Caco-2 (cell line): Measurements from ENCODE around the gene KSR2. TPM values are rescaled to one million over a fixed set of nuclear protein-coding genes. Genes with fewer than 3 reads are reported as not detected.

Experiments
- BruUV-seq: library from RNA; stranded (reverse); fragments of 400-500 nt; replicated peaks from 2 replicates; lab custom pipeline; 2021; lab: Mats Ljungman, UMichigan
- CTCF ChIA-PET: fragments of 300-600 bp; sonication (Branson Sonifier 250); formaldehyde crosslinking; loops from one replicate; lab custom pipeline; 2022; ENCODE audit warnings: antibody characterized with exemption; lab: Charles Lee
- POLR2A ChIA-PET: fragments of 300-600 bp; sonication (Branson Sonifier 250); formaldehyde crosslinking; loops from one replicate; lab custom pipeline; 2022; ENCODE audit warnings: antibody characterized with exemption; lab: Charles Lee
- DNase-seq, 2 experiments: peaks; one replicate each; pipeline versions ENCODE4 v3.0.0 to v3.0.0-alpha.2; 2020 to 2022
- H3K27me3 ChIP-seq: replicated peaks from 2 replicates; pipeline ENCODE4 v1.6.0; 2011; ENCODE audit warnings: low read length; ENCODE audit not compliant: control insufficient read depth, insufficient read depth
- H3K36me3 ChIP-seq: 2 replicates; pipeline ENCODE4 v1.5.1; 2011; ENCODE audit warnings: low read length; ENCODE audit not compliant: control insufficient read depth, insufficient read depth
- H3K4me1 ChIP-seq: fragments of 250-450 bp; sonication (Bioruptor Pico); 2 replicates; pipeline ENCODE4 v1.5.1; 2020; ENCODE audit warnings: mild to moderate bottlenecking
- H3K4me3 ChIP-seq: 2 replicates; pipeline ENCODE4 v1.5.1; 2011; ENCODE audit warnings: low read depth, mild to moderate bottlenecking, control low read depth, low read length
- H3K9me3 ChIP-seq: fragments of 250-450 bp; sonication (Bioruptor Pico); 2 replicates; pipeline ENCODE4 v1.5.1; 2020; ENCODE audit warnings: mild to moderate bottlenecking, moderate library complexity
- H3K27ac Mint-ChIP-seq: one replicate; pipeline ENCODE4 v1.8.0; 2022; ENCODE audit warnings: mixed read lengths; ENCODE audit not compliant: unreplicated experiment
- H3K27me3 Mint-ChIP-seq: one replicate; pipeline ENCODE4 v1.8.0; 2022; ENCODE audit warnings: mixed read lengths; ENCODE audit not compliant: insufficient read depth, unreplicated experiment
- H3K36me3 Mint-ChIP-seq: one replicate; pipeline ENCODE4 v1.8.0; 2022; ENCODE audit warnings: mild to moderate bottlenecking, mixed read lengths; ENCODE audit not compliant: insufficient read depth, unreplicated experiment
- H3K4me1 Mint-ChIP-seq: one replicate; pipeline ENCODE4 v1.8.0; 2022; ENCODE audit warnings: low read depth, mixed read lengths; ENCODE audit not compliant: unreplicated experiment
- H3K4me3 Mint-ChIP-seq: one replicate; pipeline ENCODE4 v1.8.0; 2022; ENCODE audit warnings: mild to moderate bottlenecking, moderate library complexity, mixed read lengths; ENCODE audit not compliant: unreplicated experiment
- H3K9me3 Mint-ChIP-seq: one replicate; pipeline ENCODE4 v1.8.0; 2022; ENCODE audit warnings: mixed read lengths; ENCODE audit not compliant: unreplicated experiment
- CTCF ChIP-seq, 2 experiments: fragments of 200-600 bp in 1 of 2; IDR thresholded peaks; 1 replicate in 1 of 2; 2 replicates in 1 of 2; pipeline versions ENCODE4 v1.5.1 to v1.8.0; 2011 to 2022; ENCODE audit warnings: antibody characterized with exemption in 1 of 2, control low read depth in 1 of 2, inconsistent platforms in 1 of 2, low read depth in 1 of 2, low read length in 1 of 2, mild to moderate bottlenecking in 1 of 2, moderate library complexity in 1 of 2; ENCODE audit not compliant: insufficient read depth in 1 of 2, severe bottlenecking in 1 of 2, unreplicated experiment in 1 of 2
- intact Hi-C: fragments of 100-400 bp; cut with micrococcal nuclease; formaldehyde crosslinking; loops from one replicate; pipeline ENCODE4 v1.10.0; 2022; ENCODE audit not compliant: unreplicated experiment
- total RNA-seq: library from RNA; stranded (reverse); gene quantifications from 2 replicates; pipeline ENCODE4 v1.2.3, GENCODE V29; 2022

KSR2 gene
- total RNA-seq, 1 experiment from 2014 or later, result 0.66 TPM

- no peak for TF ChIP-seq CTCF (IDR thresholded peaks at IDR 0.05; ENCODE audit: insufficient read depth in 1 of 2, low read depth in 1 of 2, low read length in 1 of 2, severe bottlenecking in 1 of 2, unreplicated experiment in 1 of 2)
- Histone ChIP-seq H3K36me3 (no peaks in the 10 kb centered on the region), H3K9me3 (no peaks in the 10 kb centered on the region), H3K27me3 (no peaks in the 10 kb centered on the region; the same call in 1 of the 2 replicates), H3K4me3 (no peak overlapping the region), H3K4me1 (no peaks in the 10 kb centered on the region)
- DNase-seq, result no peak
- H3K9me3 Mint-ChIP-seq, result no peaks in the 10 kb centered on the region
- peaks cover 11% of the 10 kb centered on the region for H3K27me3 Mint-ChIP-seq
- H3K36me3 Mint-ChIP-seq, result peaks cover 5% of the 10 kb centered on the region
- H3K27ac Mint-ChIP-seq, result no peak overlapping the region
- ChIA-PET POLR2A (no interaction called here), CTCF (no interaction called here)
- intact Hi-C loops, result no loop called here
- no TSS peak for BruUV-seq
- no peak overlapping the region for H3K4me3 Mint-ChIP-seq
- H3K4me1 Mint-ChIP-seq, result no peaks in the 10 kb centered on the region
Measured at GRCh38 chr12:117524806-117525205, 444.0 kb downstream of the KSR2 start.

GRCh38 chr12:117523971-117524370 is 444.8 kb downstream of the KSR2 start:
- CTCF ChIA-PET, result no interaction called here
- Mint-ChIP-seq H3K4me1 (no peaks in the 10 kb centered on the region), H3K4me3 (no peak overlapping the region), H3K27me3 (peaks cover 15% of the 10 kb centered on the region), H3K36me3 (peaks cover 5% of the 10 kb centered on the region), H3K27ac (no peak overlapping the region), H3K9me3 (no peaks in the 10 kb centered on the region)
- no peak for TF ChIP-seq CTCF (IDR thresholded peaks at IDR 0.05; ENCODE audit: insufficient read depth in 1 of 2, low read depth in 1 of 2, low read length in 1 of 2, severe bottlenecking in 1 of 2, unreplicated experiment in 1 of 2)
- no peaks in the 10 kb centered on the region for H3K36me3 ChIP-seq
- no peaks in the 10 kb centered on the region; the same call in 1 of the 2 replicates for H3K27me3 ChIP-seq
- H3K4me3 ChIP-seq, result no peak overlapping the region
- POLR2A ChIA-PET, result no interaction called here
- BruUV-seq, result no TSS peak
- intact Hi-C loops, result no loop called here
- DNase-seq, result no peak
- H3K4me1 ChIP-seq, result no peaks in the 10 kb centered on the region
- no peaks in the 10 kb centered on the region for H3K9me3 ChIP-seq

GRCh38 chr12:117522559-117522958 is 446.2 kb downstream of the KSR2 start:
- Histone ChIP-seq H3K4me3 (no peak overlapping the region), H3K9me3 (no peaks in the 10 kb centered on the region), H3K36me3 (no peaks in the 10 kb centered on the region), H3K4me1 (no peaks in the 10 kb centered on the region), H3K27me3 (no peaks in the 10 kb centered on the region; the same call in 1 of the 2 replicates)
- Mint-ChIP-seq H3K9me3 (no peaks in the 10 kb centered on the region), H3K27ac (no peak overlapping the region), H3K4me1 (no peaks in the 10 kb centered on the region), H3K36me3 (peaks cover 5% of the 10 kb centered on the region), H3K4me3 (no peak overlapping the region), H3K27me3 (peaks cover 15% of the 10 kb centered on the region)
- no TSS peak for BruUV-seq
- no peak for TF ChIP-seq CTCF (IDR thresholded peaks at IDR 0.05; ENCODE audit: insufficient read depth in 1 of 2, low read depth in 1 of 2, low read length in 1 of 2, severe bottlenecking in 1 of 2, unreplicated experiment in 1 of 2)
- CTCF ChIA-PET, result no interaction called here
- no peak for DNase-seq
- intact Hi-C loops, result no loop called here
- POLR2A ChIA-PET, result no interaction called here
